GM18519 (cell line): ENCODE measurements around the gene PNPLA5.

Source experiments
- ATAC-seq: cut with Tn5 transposase; IDR thresholded peaks from one replicate; pipeline ENCODE4 v1.9.1; 2021; ENCODE audit warnings: mild to moderate bottlenecking, moderate library complexity; ENCODE audit not compliant: unreplicated experiment, low FRiP score

The PNPLA5 gene

GRCh38 chr22:43858156-43858895, 33.5 kb downstream of the PNPLA5 start:
- no peak for ATAC-seq

GRCh38 chr22:43857367-43857766, 34.4 kb downstream of the PNPLA5 start:
- ATAC-seq: no peak

- no peak for ATAC-seq
Measured at GRCh38 chr22:43855431-43855830, 36.4 kb downstream of the PNPLA5 start.

GRCh38 chr22:43854786-43855271, 37.0 kb downstream of the PNPLA5 start:
- no peak for ATAC-seq

- ATAC-seq: no peak
Measured at GRCh38 chr22:43854121-43854785, 37.6 kb downstream of the PNPLA5 start.

GRCh38 chr22:43853328-43853931, 38.4 kb downstream of the PNPLA5 start:
- ATAC-seq: no peak

- ATAC-seq: no peak
Measured at GRCh38 chr22:43852573-43853327, 39.1 kb downstream of the PNPLA5 start.

GRCh38 chr22:43851979-43852307, 39.9 kb downstream of the PNPLA5 start:
- no peak for ATAC-seq

GRCh38 chr22:43851058-43851978, 40.5 kb downstream of the PNPLA5 start:
- ATAC-seq: no peak

GRCh38 chr22:43850529-43850928, 41.3 kb downstream of the PNPLA5 start:
- ATAC-seq: no peak

GRCh38 chr22:43849731-43850130, 42.1 kb downstream of the PNPLA5 start:
- no peak for ATAC-seq

- no peak for ATAC-seq
Measured at GRCh38 chr22:43848366-43849171, 43.2 kb downstream of the PNPLA5 start.

GRCh38 chr22:43847376-43848289, 44.2 kb downstream of the PNPLA5 start:
- ATAC-seq: no peak

GRCh38 chr22:43846966-43847365, 44.8 kb downstream of the PNPLA5 start:
- ATAC-seq: no peak

- ATAC-seq: no peak
Measured at GRCh38 chr22:43845981-43846380, 45.8 kb downstream of the PNPLA5 start.

GRCh38 chr22:43844560-43845545, 47.0 kb downstream of the PNPLA5 start:
- no peak for ATAC-seq
